Naive thymus-derived CD4-positive, alpha-beta T cell (primary cell): ENCODE data around the gene OVOL3. TPM values are rescaled to one million over a fixed set of nuclear protein-coding genes. Genes with fewer than 3 reads are reported as not detected.

Experiments used
- ATAC-seq: fragments of 150-1000 bp; cut with Tn5 transposase; 2 replicates; pipeline ENCODE4 v1.10.0; 2021; ENCODE audit warnings: mild to moderate bottlenecking, moderate library complexity
- CTCF ChIA-PET: fragments of 350-600 bp; sonication (Branson Sonifier 250); formaldehyde crosslinking; loops from one replicate; lab custom pipeline; 2021; ENCODE audit warnings: antibody characterized with exemption; lab: Charles Lee
- POLR2A ChIA-PET: fragments of 350-600 bp; sonication (Branson Sonifier 250); formaldehyde crosslinking; loops from one replicate; lab custom pipeline; 2021; ENCODE audit warnings: antibody characterized with exemption, inconsistent platforms; lab: Charles Lee
- DNase-seq, 9 donors: peaks; one replicate each; pipeline versions ENCODE4 v3.0.0 to v3.0.0-alpha.2; 2020 to 2022; ENCODE audit warnings: mixed read lengths in 1 of 9
- H3K27ac ChIP-seq: one replicate; pipeline ENCODE4 v1.7.0; 2013; ENCODE audit warnings: mild to moderate bottlenecking, low read depth, low read length, moderate library complexity
- H3K27me3 ChIP-seq, 2 donors: one replicate each; pipeline ENCODE4 v1.7.0; 2013; ENCODE audit warnings: low read length in 2 of 2, mild to moderate bottlenecking in 2 of 2, moderate library complexity in 2 of 2; ENCODE audit not compliant: control insufficient read depth in 2 of 2, insufficient read depth in 2 of 2
- H3K36me3 ChIP-seq, 3 experiments: 1 replicate in 2 of 3; 2 replicates in 1 of 3; pipeline ENCODE4 v1.7.0; 2013; ENCODE audit warnings: low read length in 3 of 3, mild to moderate bottlenecking in 3 of 3, moderate library complexity in 1 of 3; ENCODE audit not compliant: insufficient read depth in 3 of 3, control insufficient read depth in 2 of 3
- H3K4me1 ChIP-seq, 2 donors: one replicate each; pipeline ENCODE4 v1.7.0; 2013; ENCODE audit warnings: low read length in 2 of 2, mild to moderate bottlenecking in 2 of 2, moderate library complexity in 1 of 2; ENCODE audit not compliant: control insufficient read depth in 2 of 2, insufficient read depth in 2 of 2
- H3K4me3 ChIP-seq: 2 replicates; pipeline ENCODE4 v1.7.0; 2013; ENCODE audit warnings: mild to moderate bottlenecking, low read length
- H3K9me3 ChIP-seq, 3 experiments: 1 replicate in 2 of 3; 2 replicates in 1 of 3; pipeline ENCODE4 v1.7.0; 2013; ENCODE audit warnings: low read length in 3 of 3; ENCODE audit not compliant: control insufficient read depth in 2 of 3
- H3K27ac Mint-ChIP-seq, 9 donors: one replicate each; pipeline ENCODE4 v1.8.0; 2020 to 2022; ENCODE audit warnings: mixed read lengths in 9 of 9, mild to moderate bottlenecking in 8 of 9, moderate library complexity in 5 of 9, inconsistent platforms in 2 of 9
- H3K27me3 Mint-ChIP-seq, 5 donors: one replicate each; pipeline ENCODE4 v1.8.0; 2021 to 2022; ENCODE audit warnings: mixed read lengths in 5 of 5, mild to moderate bottlenecking in 1 of 5
- H3K36me3 Mint-ChIP-seq, 5 donors: one replicate each; pipeline ENCODE4 v1.8.0; 2020 to 2022; ENCODE audit warnings: mixed read lengths in 5 of 5, mild to moderate bottlenecking in 3 of 5, inconsistent platforms in 1 of 5
- H3K4me1 Mint-ChIP-seq, 7 donors: one replicate each; pipeline ENCODE4 v1.8.0; 2020 to 2022; ENCODE audit warnings: mixed read lengths in 7 of 7, mild to moderate bottlenecking in 3 of 7, inconsistent platforms in 1 of 7
- H3K4me3 Mint-ChIP-seq, 10 donors: one replicate each; pipeline ENCODE4 v1.8.0; 2020 to 2022; ENCODE audit warnings: mild to moderate bottlenecking in 10 of 10, mixed read lengths in 10 of 10, moderate library complexity in 6 of 10, inconsistent platforms in 2 of 10
- H3K9me3 Mint-ChIP-seq, 11 donors: one replicate each; pipeline ENCODE4 v1.8.0; 2020 to 2022; ENCODE audit warnings: mixed read lengths in 11 of 11, mild to moderate bottlenecking in 4 of 11, inconsistent platforms in 1 of 11, moderate library complexity in 1 of 11
- intact Hi-C, 2 donors: fragments of 100-400 bp; cut with micrococcal nuclease; formaldehyde crosslinking; loops; one replicate each; pipeline ENCODE4 v1.15.1; 2023
- polyA plus RNA-seq, 2 donors: library from polyadenylated mRNA; unstranded; fragments of 300-500 nt; fragmentation: Illumina TruSeq; gene quantifications; one replicate each; pipeline ENCODE4 v1.2.3, GENCODE V29; 2021
- total RNA-seq, 6 experiments: library from RNA in 5 of 6; stranded (reverse) in 5 of 6; gene quantifications; 1 replicate in 5 of 6; 2 replicates in 1 of 6; pipeline ENCODE4 v1.2.3 and lab custom pipeline; 2021 to 2026

OVOL3 gene
- total and polyA plus RNA-seq, 7 experiments from 2014 or later = not detected

DNA sequence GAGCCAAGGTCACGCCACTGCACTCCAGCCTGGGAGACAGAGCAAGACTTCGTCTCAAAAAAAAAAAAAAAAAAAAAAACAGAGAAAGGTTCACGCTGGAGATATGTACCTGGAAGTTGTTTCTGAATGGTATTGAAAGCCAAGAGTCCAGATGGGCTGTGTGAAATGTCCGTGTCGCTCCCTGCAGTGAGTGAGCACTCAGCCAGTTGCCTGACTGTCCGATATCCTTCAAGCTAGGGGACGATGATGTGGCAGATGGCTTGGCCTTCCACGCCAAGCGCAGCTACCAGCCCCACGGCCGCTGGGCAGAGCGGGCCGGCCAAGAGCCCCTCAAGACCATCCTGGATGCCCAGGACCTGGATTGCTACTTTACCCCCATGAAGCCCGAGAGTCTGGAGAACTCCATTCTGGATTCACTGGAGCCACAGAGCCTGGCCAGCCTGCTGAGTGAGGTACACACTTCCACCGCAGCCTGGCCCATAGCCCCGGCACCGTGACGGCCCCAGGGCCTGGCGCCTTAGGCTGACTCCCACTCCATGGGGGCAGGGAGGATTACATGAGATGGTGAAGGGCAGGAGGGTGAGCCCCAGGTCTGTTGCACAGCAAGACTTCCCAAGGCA lies 11.7 kb upstream of the OVOL3 start:
- H3K27ac ChIP-seq = no peak overlapping the region
- ATAC-seq (no peak), DNase-seq (no peak)
- no peaks in the 10 kb centered on the region for H3K9me3 ChIP-seq
- no peak overlapping the region for H3K4me3 Mint-ChIP-seq
- H3K27me3 Mint-ChIP-seq = no peaks in the 10 kb centered on the region
- POLR2A ChIA-PET = interaction anchor here (1.0 kb wide), 1 partner anchor 41 kb away, joined by 3 read pairs; the partner anchor contains the start of gene CAPNS1
- no peak overlapping the region for H3K4me3 ChIP-seq
- no peaks in the 10 kb centered on the region for H3K4me1 ChIP-seq
- H3K36me3 ChIP-seq = no peaks in the 10 kb centered on the region
- intact Hi-C loops = no loop called here
- peaks cover 0 to 8% (median 0%) of the 10 kb centered on the region in 5 donors for H3K36me3 Mint-ChIP-seq
- H3K27ac Mint-ChIP-seq = no peak overlapping the region
- H3K9me3 Mint-ChIP-seq = no peaks in the 10 kb centered on the region
- no peaks in the 10 kb centered on the region for H3K27me3 ChIP-seq
- no peaks in the 10 kb centered on the region for H3K4me1 Mint-ChIP-seq
- CTCF ChIA-PET = no interaction called here

DNA sequence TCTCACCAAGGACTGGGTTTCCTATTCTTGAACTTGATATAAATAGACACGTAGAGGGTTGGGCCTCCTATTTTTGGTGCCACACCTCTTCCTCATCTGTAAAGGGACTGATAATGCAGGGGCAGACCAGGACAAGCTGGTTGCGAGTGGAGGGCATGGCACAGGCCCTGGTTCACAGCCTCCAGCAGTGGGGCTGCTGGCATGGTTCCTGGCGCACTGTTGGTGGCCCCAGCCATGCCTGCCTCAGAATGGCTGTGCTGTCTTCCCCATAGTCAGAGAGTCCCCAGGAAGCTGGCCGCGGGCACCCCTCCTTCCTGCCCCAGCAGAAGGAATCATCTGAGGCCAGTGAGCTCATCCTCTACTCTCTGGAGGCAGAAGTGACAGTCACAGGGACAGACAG lies 10.5 kb upstream of the OVOL3 start:
- ATAC-seq (no peak), DNase-seq (no peak)
- Mint-ChIP-seq H3K27ac (no peak overlapping the region), H3K9me3 (no peaks in the 10 kb centered on the region), H3K4me3 (no peak overlapping the region), H3K27me3 (no peaks in the 10 kb centered on the region), H3K36me3 (peaks cover 0 to 8% (median 0%) of the 10 kb centered on the region in 5 donors), H3K4me1 (no peaks in the 10 kb centered on the region)
- Histone ChIP-seq H3K36me3 (peaks cover 0 to 2% (median 0%) of the 10 kb centered on the region in 3 experiments), H3K4me3 (no peak overlapping the region), H3K27me3 (no peaks in the 10 kb centered on the region), H3K9me3 (no peaks in the 10 kb centered on the region), H3K4me1 (no peaks in the 10 kb centered on the region), H3K27ac (no peak overlapping the region)
- ChIA-PET CTCF (no interaction called here), POLR2A (interaction anchor here (1.0 kb wide), 1 partner anchor 39 kb away, joined by 3 read pairs; the partner anchor contains the start of gene CAPNS1)
- intact Hi-C loops = no loop called here

DNA sequence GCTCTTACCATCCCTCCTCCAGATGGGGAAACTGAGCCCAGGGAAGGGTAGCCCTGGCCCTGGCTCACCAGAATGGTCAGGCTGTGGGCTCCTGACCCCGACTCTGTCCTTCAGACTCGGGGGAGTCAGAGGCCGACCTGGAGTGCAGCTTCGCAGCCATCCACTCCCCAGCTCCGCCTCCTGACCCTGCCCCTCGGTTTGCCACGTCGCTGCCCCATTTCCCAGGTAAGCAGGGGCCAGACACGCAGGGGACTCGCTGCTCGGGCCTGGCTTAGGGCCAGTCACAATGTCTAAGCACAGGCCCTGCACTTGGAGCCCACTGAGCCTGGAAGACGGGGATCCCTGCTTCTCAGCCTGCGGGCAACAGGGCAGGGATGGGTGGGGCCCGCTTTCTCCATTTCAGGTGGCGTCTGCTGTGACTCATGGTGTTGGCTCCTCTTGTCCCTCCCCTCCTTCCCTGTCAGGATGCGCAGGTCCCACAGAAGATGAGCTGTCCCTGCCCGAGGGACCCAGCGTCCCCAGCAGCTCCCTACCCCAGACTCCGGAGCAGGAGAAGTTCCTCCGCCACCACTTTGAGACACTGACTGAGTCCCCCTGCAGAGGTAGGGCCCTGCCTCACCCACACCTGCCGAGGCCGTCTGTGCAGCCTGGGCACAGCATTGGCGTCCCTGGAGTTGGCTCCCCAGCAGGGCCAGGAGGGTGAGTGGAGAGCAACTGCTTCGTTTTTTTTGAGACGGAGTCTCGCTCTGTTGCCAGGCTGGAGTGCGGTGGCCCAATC lies 9.2 kb upstream of the OVOL3 start:
- DNase-seq (no peak), ATAC-seq (no peak)
- no peak overlapping the region for H3K4me3 ChIP-seq
- H3K9me3 Mint-ChIP-seq = no peaks in the 10 kb centered on the region
- no peak overlapping the region for H3K4me3 Mint-ChIP-seq
- CTCF ChIA-PET = no interaction called here
- no peaks in the 10 kb centered on the region for H3K27me3 Mint-ChIP-seq
- no peaks in the 10 kb centered on the region for H3K9me3 ChIP-seq
- intact Hi-C loops = no loop called here
- H3K27ac Mint-ChIP-seq = no peak overlapping the region
- H3K4me1 ChIP-seq = no peaks in the 10 kb centered on the region
- peaks cover 0 to 2% (median under 1%) of the 10 kb centered on the region in 3 experiments for H3K36me3 ChIP-seq
- H3K27me3 ChIP-seq = no peaks in the 10 kb centered on the region
- H3K36me3 Mint-ChIP-seq = peaks cover 0 to 7% (median 0%) of the 10 kb centered on the region in 5 donors
- H3K4me1 Mint-ChIP-seq = no peaks in the 10 kb centered on the region
- H3K27ac ChIP-seq = no peak overlapping the region
- POLR2A ChIA-PET = no interaction called here

- ATAC-seq = no peak
Observed at GRCh38 chr19:36103040-36103626, 7.8 kb upstream of the OVOL3 start.

GRCh38 chr19:36103842-36104552 lies 6.9 kb upstream of the OVOL3 start:
- H3K36me3 ChIP-seq = peaks cover 0 to 8% (median 2%) of the 10 kb centered on the region in 3 experiments
- POLR2A ChIA-PET = interaction anchor here (0.6 kb wide), 1 partner anchor 15 kb away, joined by 3 read pairs; no protein-coding TSS in a partner anchor
- H3K4me3 ChIP-seq = no peak overlapping the region
- Mint-ChIP-seq H3K36me3 (peaks cover 0 to 7% (median 0%) of the 10 kb centered on the region in 5 donors), H3K4me1 (no peaks in the 10 kb centered on the region), H3K9me3 (no peaks in the 10 kb centered on the region), H3K27ac (no peak overlapping the region), H3K27me3 (no peaks in the 10 kb centered on the region), H3K4me3 (no peak overlapping the region)
- no peaks in the 10 kb centered on the region for H3K4me1 ChIP-seq
- intact Hi-C loops = no loop called here
- ATAC-seq (no peak), DNase-seq (no peak)
- CTCF ChIA-PET = no interaction called here
- H3K27ac ChIP-seq = no peak overlapping the region
- H3K27me3 ChIP-seq = no peaks in the 10 kb centered on the region
- H3K9me3 ChIP-seq = no peaks in the 10 kb centered on the region

More at GRCh38 chr19:36103040-36103626, 7.8 kb upstream of the OVOL3 start:
- H3K36me3 ChIP-seq = peaks cover 0 to 8% (median 2%) of the 10 kb centered on the region in 3 experiments
- no peak overlapping the region for H3K27ac ChIP-seq
- CTCF ChIA-PET = no interaction called here
- no peak overlapping the region for H3K4me3 ChIP-seq
- Mint-ChIP-seq H3K27me3 (no peaks in the 10 kb centered on the region), H3K9me3 (no peaks in the 10 kb centered on the region), H3K4me1 (no peaks in the 10 kb centered on the region), H3K27ac (no peak overlapping the region), H3K36me3 (peaks cover 0 to 7% (median 0%) of the 10 kb centered on the region in 5 donors), H3K4me3 (no peak overlapping the region)
- POLR2A ChIA-PET = interaction anchor here (0.6 kb wide), 1 partner anchor 14 kb away, joined by 3 read pairs; no protein-coding TSS in a partner anchor
- no peaks in the 10 kb centered on the region for H3K4me1 ChIP-seq
- no peaks in the 10 kb centered on the region for H3K9me3 ChIP-seq
- H3K27me3 ChIP-seq = no peaks in the 10 kb centered on the region
- no peak for DNase-seq
- intact Hi-C loops = no loop called here

DNA sequence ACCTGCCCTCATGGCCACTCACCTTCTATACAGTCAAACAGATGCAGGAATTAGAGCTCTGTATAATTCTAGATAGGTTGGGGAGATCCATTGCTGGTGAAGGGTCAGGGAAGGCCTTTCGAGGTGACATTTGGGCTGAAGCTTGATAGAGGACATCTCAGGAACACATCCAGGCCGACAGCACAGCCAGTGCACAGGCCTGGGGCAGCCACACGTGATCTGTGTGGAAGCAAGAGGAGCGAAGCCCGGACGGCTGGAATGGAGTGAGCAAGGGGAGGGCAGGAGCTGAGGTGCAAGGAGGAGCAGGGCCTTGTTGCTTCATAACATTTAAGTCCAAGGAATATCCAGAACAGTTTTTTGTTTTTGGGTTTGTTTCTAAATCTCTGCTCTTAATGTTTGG lies 4.5 kb upstream of the OVOL3 start:
- ATAC-seq = no peak
- no peaks in the 10 kb centered on the region for H3K4me1 Mint-ChIP-seq
- H3K4me3 Mint-ChIP-seq = no peak overlapping the region
- peaks cover 0 to 5% (median under 1%) of the 10 kb centered on the region in 5 donors for H3K36me3 Mint-ChIP-seq
- Histone ChIP-seq H3K4me3 (no peak overlapping the region), H3K4me1 (no peaks in the 10 kb centered on the region), H3K27me3 (no peaks in the 10 kb centered on the region), H3K9me3 (no peaks in the 10 kb centered on the region), H3K36me3 (peaks cover 0 to 18% (median 2%) of the 10 kb centered on the region in 3 experiments), H3K27ac (no peak overlapping the region)
- intact Hi-C loops = no loop called here
- ChIA-PET POLR2A (no interaction called here), CTCF (no interaction called here)
- no peaks in the 10 kb centered on the region for H3K9me3 Mint-ChIP-seq
- no peaks in the 10 kb centered on the region for H3K27me3 Mint-ChIP-seq
- DNase-seq = no peak
- peak overlapping the region in 1 of 9 donors; percentile 86 for H3K27ac Mint-ChIP-seq
